ENCODE results near the gene MCC.

MCC gene

GRCh38 chr5:113503146-113503545 is 14.9 kb upstream of the MCC start:
- ChIA-PET CTCF (interaction anchor here (0.5 to 1.5 kb wide), 5 partner anchors 9 to 952 kb away, joined by 3 to 9 read pairs (median 3); no protein-coding TSS in a partner anchor), POLR2A (no interaction called here)
- TF ChIP-seq ZNF639 (tag by site-specific recombination; IDR thresholded peaks at IDR 0.05) (no peak), ZNF239 (tag by site-specific recombination; IDR thresholded peaks at IDR 0.05) (no peak), SP7 (tag by site-specific recombination; IDR thresholded peaks at IDR 0.05) (no peak), ZNF335 (tag by site-specific recombination; conservative IDR thresholded peaks at IDR 0.05) (no peak), ZSCAN23 (tag by site-specific recombination; IDR thresholded peaks at IDR 0.05) (no peak), ZNF692 (tag by site-specific recombination; IDR thresholded peaks at IDR 0.05) (no peak), ZNF768 (tag by site-specific recombination; IDR thresholded peaks at IDR 0.05) (no peak), REPIN1 (tag by site-specific recombination; IDR thresholded peaks at IDR 0.05; ENCODE audit: low read depth) (no peak), ZNF791 (tag by site-specific recombination; IDR thresholded peaks at IDR 0.05) (no peak), ZFHX2 (tag by site-specific recombination; conservative IDR thresholded peaks at IDR 0.05) (no peak), HOXD13 (CRISPR knock-in tag; IDR thresholded peaks at IDR 0.05; ENCODE audit: borderline replicate concordance) (no peak), SETDB1 (IDR thresholded peaks at IDR 0.05; ENCODE audit: insufficient read length, low read length) (no peak), ZNF10 (tag by site-specific recombination; IDR thresholded peaks at IDR 0.05) (no peak), ZNF623 (tag by site-specific recombination; IDR thresholded peaks at IDR 0.05) (no peak), PRDM10 (tag by site-specific recombination; IDR thresholded peaks at IDR 0.05) (no peak), KLF1 (tag by site-specific recombination; IDR thresholded peaks at IDR 0.05) (no peak)
- Histone ChIP-seq H3K9me3 (ENCODE audit: control insufficient read depth, insufficient read depth, low read depth, low read length) (no peaks in the 10 kb centered on the region), H3K36me3 (ENCODE audit: control insufficient read depth in 2 of 2, insufficient read depth in 1 of 2, low read length in 2 of 2) (no peaks in the 10 kb centered on the region), H3K27ac (ENCODE audit: extremely low read depth, low read depth, low read length) (no peak overlapping the region), H3K4me3 (ENCODE audit: low read depth, low read length) (no peak overlapping the region), H3K4me1 (ENCODE audit: control insufficient read depth, insufficient read depth, low read length) (no peaks in the 10 kb centered on the region)

- Histone ChIP-seq H3K36me3 (ENCODE audit: control insufficient read depth in 2 of 2, insufficient read depth in 1 of 2, low read length in 2 of 2) (no peaks in the 10 kb centered on the region), H3K4me3 (ENCODE audit: low read depth, low read length) (no peak overlapping the region), H3K27ac (ENCODE audit: extremely low read depth, low read depth, low read length) (no peak overlapping the region), H3K4me1 (ENCODE audit: control insufficient read depth, insufficient read depth, low read length) (no peaks in the 10 kb centered on the region), H3K9me3 (ENCODE audit: control insufficient read depth, insufficient read depth, low read depth, low read length) (no peaks in the 10 kb centered on the region)
- ChIA-PET POLR2A (no interaction called here), CTCF (no interaction called here)
- TF ChIP-seq ZBTB49 (tag by site-specific recombination; IDR thresholded peaks at IDR 0.05; ENCODE audit: low read depth) (no peak), ZNF404 (tag by site-specific recombination; IDR thresholded peaks at IDR 0.05) (no peak), ZNF626 (tag by site-specific recombination; IDR thresholded peaks at IDR 0.05) (no peak), ZNF473 (tag by site-specific recombination; IDR thresholded peaks at IDR 0.05) (no peak), ZNF394 (tag by site-specific recombination; IDR thresholded peaks at IDR 0.05; ENCODE audit: borderline replicate concordance) (no peak), ZFP69B (tag by site-specific recombination; IDR thresholded peaks at IDR 0.05) (no peak), ZNF26 (tag by site-specific recombination; IDR thresholded peaks at IDR 0.05) (no peak), ZNF138 (tag by site-specific recombination; IDR thresholded peaks at IDR 0.05; ENCODE audit: borderline replicate concordance) (no peak), REPIN1 (tag by site-specific recombination; IDR thresholded peaks at IDR 0.05; ENCODE audit: low read depth) (no peak), ZNF658 (tag by site-specific recombination; IDR thresholded peaks at IDR 0.05) (no peak), ZNF670 (tag by site-specific recombination; IDR thresholded peaks at IDR 0.05; ENCODE audit: low read depth) (no peak), ZNF302 (tag by site-specific recombination; IDR thresholded peaks at IDR 0.05; ENCODE audit: low read depth) (no peak)
Observed at GRCh38 chr5:113502073-113502472, 13.8 kb upstream of the MCC start.
